ENCODE results near the gene NEMF. TPM values are rescaled to one million over a fixed set of nuclear protein-coding genes. Genes with fewer than 3 reads are reported as not detected.
"Not testable (repeated sequence)": the region's sequence is repeated elsewhere in the genome, so short reads cannot be mapped to it uniquely, and the experiment has no call there.

Gene NEMF
- total RNA-seq, 2 donors from 2014 or later = 43.9 to 45.2 TPM

DNA sequence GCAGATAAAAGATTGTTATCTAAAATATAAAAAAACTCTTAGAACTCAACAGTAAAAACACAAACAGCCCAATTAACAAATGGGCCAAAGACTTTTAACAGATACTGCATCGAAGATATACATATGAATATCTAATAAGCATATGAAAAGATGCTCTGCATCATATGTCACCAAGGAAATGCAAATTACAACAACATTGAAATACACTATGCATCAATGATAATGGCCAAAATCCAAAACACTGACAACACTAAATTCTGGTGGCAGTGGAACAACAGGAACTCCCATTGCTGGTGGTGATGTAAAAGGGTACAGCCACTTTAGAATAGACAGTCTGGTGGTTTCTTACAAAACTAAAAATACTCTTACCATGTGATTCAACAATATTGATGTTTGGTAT is 43.8 kb downstream of the NEMF start:
- Histone ChIP-seq H3K36me3 (peaks cover 80% of the 10 kb centered on the region), H3K27ac (no peak overlapping the region), H3K9me3 (no peaks in the 10 kb centered on the region), H3K4me1 (no peaks in the 10 kb centered on the region), H3K4me3 (no peak overlapping the region), H3K27me3 (no peaks in the 10 kb centered on the region)
- DNase-seq (ENCODE audit: low spot score) = no peak
- TF ChIP-seq, protein P1, sequence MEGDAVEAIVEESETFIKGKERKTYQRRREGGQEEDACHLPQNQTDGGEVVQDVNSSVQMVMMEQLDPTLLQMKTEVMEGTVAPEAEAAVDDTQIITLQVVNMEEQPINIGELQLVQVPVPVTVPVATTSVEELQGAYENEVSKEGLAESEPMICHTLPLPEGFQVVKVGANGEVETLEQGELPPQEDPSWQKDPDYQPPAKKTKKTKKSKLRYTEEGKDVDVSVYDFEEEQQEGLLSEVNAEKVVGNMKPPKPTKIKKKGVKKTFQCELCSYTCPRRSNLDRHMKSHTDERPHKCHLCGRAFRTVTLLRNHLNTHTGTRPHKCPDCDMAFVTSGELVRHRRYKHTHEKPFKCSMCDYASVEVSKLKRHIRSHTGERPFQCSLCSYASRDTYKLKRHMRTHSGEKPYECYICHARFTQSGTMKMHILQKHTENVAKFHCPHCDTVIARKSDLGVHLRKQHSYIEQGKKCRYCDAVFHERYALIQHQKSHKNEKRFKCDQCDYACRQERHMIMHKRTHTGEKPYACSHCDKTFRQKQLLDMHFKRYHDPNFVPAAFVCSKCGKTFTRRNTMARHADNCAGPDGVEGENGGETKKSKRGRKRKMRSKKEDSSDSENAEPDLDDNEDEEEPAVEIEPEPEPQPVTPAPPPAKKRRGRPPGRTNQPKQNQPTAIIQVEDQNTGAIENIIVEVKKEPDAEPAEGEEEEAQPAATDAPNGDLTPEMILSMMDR (IDR thresholded peaks at IDR 0.05) = no peak

DNA sequence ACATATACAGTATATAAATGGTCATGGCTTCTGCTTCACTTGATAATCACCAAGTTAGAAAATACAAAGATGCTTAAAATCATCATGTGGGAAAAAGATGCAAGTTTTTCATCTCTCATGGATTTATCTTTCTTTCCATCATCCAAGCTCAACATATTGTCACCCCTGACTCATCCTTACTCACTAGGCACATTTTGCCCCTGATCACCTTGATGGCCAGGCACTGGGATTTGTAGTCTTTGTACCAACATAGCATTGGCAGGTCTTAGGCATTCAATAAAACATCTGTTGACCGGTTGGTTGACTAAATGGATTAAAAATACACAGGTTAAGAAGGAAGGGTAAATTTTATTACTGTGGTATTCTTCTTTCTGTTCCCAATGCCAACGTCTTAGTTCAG is 56.6 kb downstream of the NEMF start:
- peaks cover 94% of the 10 kb centered on the region for H3K36me3 ChIP-seq
- DNase-seq (ENCODE audit: low spot score) = no peak
- no peaks in the 10 kb centered on the region for H3K27me3 ChIP-seq
- no peak overlapping the region for H3K27ac ChIP-seq
- H3K9me3 ChIP-seq = no peaks in the 10 kb centered on the region
- no peak overlapping the region for H3K4me3 ChIP-seq
- TF ChIP-seq, protein P1 (IDR thresholded peaks at IDR 0.05) = no peak
- no peaks in the 10 kb centered on the region for H3K4me1 ChIP-seq

DNA sequence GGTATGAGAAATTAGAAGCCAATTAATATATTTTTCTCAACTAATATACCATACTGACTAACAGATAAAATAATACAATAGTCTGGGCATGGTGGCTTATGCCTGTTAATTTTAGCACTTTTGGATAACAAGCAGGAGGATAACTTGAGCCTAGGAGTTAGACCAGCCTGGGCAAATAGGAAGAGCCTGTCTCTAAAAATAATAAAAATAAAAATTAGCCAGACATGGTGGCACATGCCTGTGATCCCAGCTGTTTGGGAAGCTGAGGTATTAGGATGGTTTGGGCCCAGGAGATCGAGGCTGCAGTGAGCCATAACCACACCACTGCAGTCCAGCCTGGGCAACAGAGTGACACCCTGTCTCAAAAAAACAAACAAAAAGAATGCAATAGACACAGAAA is 60.0 kb downstream of the NEMF start:
- Histone ChIP-seq H3K27me3 (no peaks in the 10 kb centered on the region), H3K36me3 (peaks cover 94% of the 10 kb centered on the region), H3K27ac (no peak overlapping the region), H3K4me3 (no peak overlapping the region), H3K4me1 (no peaks in the 10 kb centered on the region), H3K9me3 (no peaks in the 10 kb centered on the region)
- DNase-seq (ENCODE audit: low spot score) = no peak
- TF ChIP-seq, protein P1 (IDR thresholded peaks at IDR 0.05) = no peak

DNA sequence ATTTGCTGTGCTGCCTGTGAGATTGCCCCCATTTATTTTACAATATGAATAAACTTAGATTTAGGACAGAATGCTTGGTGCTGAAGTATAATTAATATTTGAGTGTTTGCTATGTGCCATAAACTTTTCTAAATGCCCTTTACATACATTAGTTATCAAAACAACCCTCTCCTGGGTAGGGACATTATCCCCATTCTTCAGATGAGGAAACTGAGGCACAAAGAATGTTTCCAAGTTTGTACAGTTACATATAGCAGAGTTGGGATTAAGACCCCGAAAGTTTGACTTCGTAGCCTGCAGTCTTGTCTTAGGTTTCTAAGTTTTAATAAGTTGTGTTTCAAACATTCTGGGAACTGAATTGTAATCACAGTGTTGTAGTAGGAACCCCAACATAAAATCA is 66.3 kb downstream of the NEMF start:
- TF ChIP-seq, protein P1 (IDR thresholded peaks at IDR 0.05) = no peak
- no peaks in the 10 kb centered on the region for H3K27me3 ChIP-seq
- H3K4me1 ChIP-seq = no peaks in the 10 kb centered on the region
- DNase-seq (ENCODE audit: low spot score) = no peak
- peaks cover 93% of the 10 kb centered on the region for H3K36me3 ChIP-seq
- H3K9me3 ChIP-seq = no peaks in the 10 kb centered on the region
- H3K4me3 ChIP-seq = no peak overlapping the region
- H3K27ac ChIP-seq = no peak overlapping the region

DNA sequence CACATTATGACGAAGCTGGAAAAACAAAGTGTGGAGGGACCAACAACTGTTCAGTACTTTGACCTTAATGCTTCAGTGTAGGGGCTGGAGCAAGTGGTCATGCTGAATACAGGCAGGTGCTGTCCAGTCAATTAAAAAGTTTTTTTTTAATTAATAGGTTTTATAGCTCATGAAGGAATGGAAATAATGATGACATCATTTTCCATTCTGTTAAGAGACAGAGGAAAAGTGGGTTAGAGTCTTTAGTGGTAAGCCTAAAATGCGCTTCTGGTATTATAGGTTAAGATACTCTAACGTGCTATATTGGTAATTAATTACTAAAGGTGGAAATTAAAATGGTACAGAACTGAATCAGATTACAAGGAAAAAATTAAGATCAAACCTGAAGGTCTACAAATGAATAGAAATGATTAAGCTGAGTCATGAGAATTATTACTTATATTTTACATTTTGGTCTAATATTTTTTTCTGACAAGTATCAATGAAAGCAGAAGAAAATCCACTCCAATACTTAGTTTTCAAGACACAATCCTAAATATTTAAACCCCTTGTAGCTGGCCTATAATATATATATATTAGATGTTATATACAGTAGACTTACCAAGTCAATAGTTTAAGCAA is 69.1 kb downstream of the NEMF start:
- Histone ChIP-seq H3K36me3 (peaks cover 90% of the 10 kb centered on the region), H3K9me3 (no peaks in the 10 kb centered on the region), H3K4me1 (no peaks in the 10 kb centered on the region), H3K4me3 (no peak overlapping the region), H3K27ac (no peak overlapping the region), H3K27me3 (no peaks in the 10 kb centered on the region)
- no peak for DNase-seq (ENCODE audit: low spot score)
- TF ChIP-seq, protein P1 (IDR thresholded peaks at IDR 0.05) = no peak

DNA sequence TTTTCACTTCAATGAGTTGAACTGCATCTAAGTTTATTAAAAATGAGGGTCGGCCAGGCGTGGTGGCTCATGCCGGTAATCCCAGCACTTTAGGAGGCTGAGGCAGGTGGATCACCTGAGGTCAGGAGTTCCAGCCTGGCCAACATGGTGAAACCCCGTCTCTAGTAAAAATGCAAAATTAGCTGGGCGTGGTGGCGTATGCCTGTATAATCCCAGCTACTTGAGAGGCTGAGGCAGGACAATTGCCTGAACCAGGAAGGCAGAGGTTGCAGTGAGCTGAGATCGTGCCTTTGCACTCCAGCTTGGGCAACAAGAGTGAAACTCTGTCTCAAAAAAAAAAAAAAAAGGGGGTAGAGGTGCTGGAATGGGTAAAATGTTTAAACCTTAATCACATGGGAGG is 71.5 kb downstream of the NEMF start:
- H3K9me3 ChIP-seq; H3K4me1 ChIP-seq; H3K4me3 ChIP-seq; DNase-seq (ENCODE audit: low spot score); H3K27ac ChIP-seq; H3K27me3 ChIP-seq: not testable (repeated sequence)
- peaks cover 88% of the 10 kb centered on the region for H3K36me3 ChIP-seq
